PFSK-1 (cell line): ENCODE measurements around the gene PSPC1.

Experiments
- FOXP2 ChIP-seq: optimal IDR thresholded peaks from 2 replicates; pipeline ENCODE3; 2011; ENCODE audit warnings: borderline replicate concordance, control low read depth, inconsistent platforms; ENCODE audit not compliant: insufficient read depth; ENCODE audit errors: extremely low read length, extremely low read depth
- POLR2AphosphoS5 ChIP-seq: IDR thresholded peaks from 2 replicates; pipeline ENCODE4 v1.6.1; 2012; ENCODE audit warnings: low read depth, mild to moderate bottlenecking, control low read depth, low read length, moderate library complexity
- REST ChIP-seq, 2 experiments: IDR thresholded peaks; 2 replicates each; pipeline versions ENCODE4 v1.6.1 to v1.8.0; 2011 to 2012; ENCODE audit warnings: low read depth in 2 of 2, low read length in 2 of 2, control low read depth in 1 of 2, inconsistent platforms in 1 of 2, mild to moderate bottlenecking in 1 of 2, moderate library complexity in 1 of 2; ENCODE audit not compliant: insufficient read depth in 1 of 2
- SIN3A ChIP-seq: IDR thresholded peaks from 2 replicates; pipeline ENCODE4 v1.6.1; 2012; ENCODE audit warnings: mild to moderate bottlenecking, low read length, moderate library complexity, borderline replicate concordance; ENCODE audit not compliant: insufficient read depth
- TAF1 ChIP-seq: IDR thresholded peaks from 2 replicates; pipeline ENCODE4 v1.6.1; 2012; ENCODE audit warnings: low read length, control low read depth, borderline replicate concordance; ENCODE audit not compliant: insufficient read depth

GRCh38 chr13:19668778-19669177 lies 114.0 kb downstream of the PSPC1 start:
- TF ChIP-seq POLR2AphosphoS5 = no peak
- TF ChIP-seq SIN3A = no peak
- TF ChIP-seq REST (IDR thresholded peaks at IDR 0.05; ENCODE audit: insufficient read depth in 1 of 2, low read depth in 2 of 2, low read length in 2 of 2) = no peak
- TF ChIP-seq FOXP2 = no peak
- TF ChIP-seq TAF1 = no peak
